ENCODE measurements around the gene MGAT4B. TPM values are rescaled to one million over a fixed set of nuclear protein-coding genes. Genes with fewer than 3 reads are reported as not detected.

MGAT4B gene
- total RNA-seq, 1 experiment from 2014 or later = 148 TPM

- Histone ChIP-seq H3K79me2 (ENCODE audit: insufficient read depth, low read length) (peaks cover 38% of the 10 kb centered on the region), H3K4me2 (ENCODE audit: low read length) (no peak overlapping the region), H3K9ac (ENCODE audit: low read length) (no peak overlapping the region), H3K9me2 (ENCODE audit: insufficient read depth) (no peaks in the 10 kb centered on the region), H2AFZ (ENCODE audit: low read depth, low read length, poor library complexity, severe bottlenecking) (no peak overlapping the region), H3K9me3 (ENCODE audit: control insufficient read depth in 1 of 2, insufficient read depth in 1 of 2, low read depth in 1 of 2, low read length in 2 of 2) (no peaks in the 10 kb centered on the region), H4K20me1 (ENCODE audit: insufficient read depth) (no peaks in the 10 kb centered on the region), H3K27ac (ENCODE audit: low read depth, low read length) (no peak overlapping the region), H3K4me3 (replicated peaks in 1 of 2; ENCODE audit: low read depth in 1 of 2, low read length in 2 of 2) (no peak overlapping the region), H3K36me3 (ENCODE audit: control insufficient read depth in 1 of 2, insufficient read depth in 2 of 2, low read length in 2 of 2) (peaks cover 23 to 25% of the 10 kb centered on the region in 2 experiments), H3K4me1 (ENCODE audit: control insufficient read depth in 1 of 2, insufficient read depth in 2 of 2, low read length in 2 of 2) (peaks cover 2 to 5% of the 10 kb centered on the region in 2 experiments; a peak in 1 of 4 replicates), H3K27me3 (ENCODE audit: insufficient read depth, low read length) (no peaks in the 10 kb centered on the region)
- DNase-seq (ENCODE audit: low read depth, low spot score) (no peak), ATAC-seq (no peak)
- intact Hi-C loops (cut with micrococcal nuclease) = no loop called here
- CTCF ChIA-PET = no interaction called here
- POLR2A ChIA-PET = no interaction called here
- RAD21 ChIA-PET (ENCODE audit: low non-redundant PET in 1 of 2, low total read pairs in 2 of 2, uncharacterized antibody in 2 of 2, unreplicated experiment in 2 of 2) = no interaction called here
- BruUV-seq (replicated peaks) = no TSS peak
- TF ChIP-seq POLR2A (IDR thresholded peaks at IDR 0.05; ENCODE audit: borderline replicate concordance, extremely low read depth, insufficient read depth, insufficient read length) = no peak
- no peak for TF ChIP-seq YY1 (IDR thresholded peaks at IDR 0.05; ENCODE audit: extremely low read depth, insufficient replicate concordance, low read depth, low read length)
- TF ChIP-seq SP1 (IDR thresholded peaks at IDR 0.05; ENCODE audit: low read depth) = no peak
- TF ChIP-seq ELF1 (IDR thresholded peaks at IDR 0.05; ENCODE audit: borderline replicate concordance, low read depth) = no peak
- no peak for TF ChIP-seq TCF7L2 (IDR thresholded peaks at IDR 0.05; ENCODE audit: borderline replicate concordance, extremely low read depth, insufficient read depth, insufficient read length)
- TF ChIP-seq ZNF274 (IDR thresholded peaks at IDR 0.05; ENCODE audit: low read depth, low read length) = no peak
- TF ChIP-seq ZFX (IDR thresholded peaks at IDR 0.05) = no peak
- no peak for TF ChIP-seq EGR1 (IDR thresholded peaks at IDR 0.05; ENCODE audit: low read depth)
- no peak for TF ChIP-seq EZH2 (IDR thresholded peaks at IDR 0.05)
- no peak for TF ChIP-seq FOSL1 (IDR thresholded peaks at IDR 0.05; ENCODE audit: low read depth)
- no peak for TF ChIP-seq EZH2phosphoT487 (IDR thresholded peaks at IDR 0.05; ENCODE audit: borderline replicate concordance)
Observed at GRCh38 chr5:179852993-179853547, 46.4 kb upstream of the MGAT4B start.

GRCh38 chr5:179841621-179842020 is 35.0 kb upstream of the MGAT4B start:
- no peaks in the 10 kb centered on the region for H3K4me1 ChIP-seq (ENCODE audit: control insufficient read depth in 1 of 2, insufficient read depth in 2 of 2, low read length in 2 of 2)
- no peak overlapping the region for H3K9ac ChIP-seq (ENCODE audit: low read length)
- no peak overlapping the region for H3K27ac ChIP-seq (ENCODE audit: low read depth, low read length)
- BruUV-seq (replicated peaks) = no TSS peak
- RAD21 ChIA-PET (ENCODE audit: low non-redundant PET in 1 of 2, low total read pairs in 2 of 2, uncharacterized antibody in 2 of 2, unreplicated experiment in 2 of 2) = no interaction called here
- H2AFZ ChIP-seq (ENCODE audit: low read depth, low read length, poor library complexity, severe bottlenecking) = no peak overlapping the region
- no peak overlapping the region for H3K4me2 ChIP-seq (ENCODE audit: low read length)
- H3K4me3 ChIP-seq (replicated peaks in 1 of 2; ENCODE audit: low read depth in 1 of 2, low read length in 2 of 2) = no peak overlapping the region
- POLR2A ChIA-PET = no interaction called here
- TF ChIP-seq ELF1 (IDR thresholded peaks at IDR 0.05; ENCODE audit: borderline replicate concordance, low read depth) = no peak
- no peak for TF ChIP-seq SRF (IDR thresholded peaks at IDR 0.05; ENCODE audit: low read depth)
- no peak for TF ChIP-seq YY1 (IDR thresholded peaks at IDR 0.05; ENCODE audit: extremely low read depth, insufficient replicate concordance, low read depth, low read length)
- no peak for TF ChIP-seq SP1 (IDR thresholded peaks at IDR 0.05; ENCODE audit: low read depth)
- peaks cover 18 to 25% of the 10 kb centered on the region in 2 experiments for H3K36me3 ChIP-seq (ENCODE audit: control insufficient read depth in 1 of 2, insufficient read depth in 2 of 2, low read length in 2 of 2)
- DNase-seq (ENCODE audit: low read depth, low spot score) (no peak), ATAC-seq (no peak)
- peaks cover 4% of the 10 kb centered on the region; the same call in 1 of the 2 replicates for H4K20me1 ChIP-seq (ENCODE audit: insufficient read depth)
- H3K27me3 ChIP-seq (ENCODE audit: insufficient read depth, low read length) = no peaks in the 10 kb centered on the region
- no peaks in the 10 kb centered on the region for H3K9me2 ChIP-seq (ENCODE audit: insufficient read depth)
- CTCF ChIA-PET = no interaction called here
- intact Hi-C loops (cut with micrococcal nuclease) = no loop called here
- H3K9me3 ChIP-seq (ENCODE audit: control insufficient read depth in 1 of 2, insufficient read depth in 1 of 2, low read depth in 1 of 2, low read length in 2 of 2) = no peaks in the 10 kb centered on the region; a peak in 1 of 4 replicates
- no peaks in the 10 kb centered on the region for H3K79me2 ChIP-seq (ENCODE audit: insufficient read depth, low read length)

Measured in HCT116 (cell line).